ENCODE results near the gene MOK. TPM values are rescaled to one million over a fixed set of nuclear protein-coding genes. Genes with fewer than 3 reads are reported as not detected.

MOK gene
- total RNA-seq, 1 donor from 2014 or later: 6.5 TPM

DNA sequence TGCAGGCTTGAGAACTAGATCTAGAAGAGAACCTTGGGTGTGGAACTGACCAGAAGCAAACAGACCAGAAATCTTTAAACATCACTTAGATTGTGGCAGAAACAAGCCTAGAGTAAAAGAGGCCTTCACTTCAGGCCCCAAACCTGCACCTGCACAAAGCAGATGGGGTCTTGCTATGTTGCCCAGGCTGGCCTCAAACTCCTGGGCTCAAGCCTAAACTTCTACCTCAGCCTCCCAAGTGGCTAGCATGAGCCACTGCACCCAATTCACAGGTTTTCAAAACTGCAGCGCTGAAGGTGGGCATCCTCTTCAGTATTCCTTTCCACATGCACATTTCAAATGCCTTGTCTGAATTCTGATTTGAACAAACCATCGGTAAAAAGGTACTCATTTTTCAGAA, 19.9 kb downstream of the MOK start:
- H3K9me3 Mint-ChIP-seq (ENCODE audit: unreplicated experiment): no peaks in the 10 kb centered on the region
- no peaks in the 10 kb centered on the region for H3K4me1 Mint-ChIP-seq (ENCODE audit: low read depth, unreplicated experiment)
- no peak overlapping the region for H3K27ac Mint-ChIP-seq (ENCODE audit: unreplicated experiment)
- TF ChIP-seq, protein P1, sequence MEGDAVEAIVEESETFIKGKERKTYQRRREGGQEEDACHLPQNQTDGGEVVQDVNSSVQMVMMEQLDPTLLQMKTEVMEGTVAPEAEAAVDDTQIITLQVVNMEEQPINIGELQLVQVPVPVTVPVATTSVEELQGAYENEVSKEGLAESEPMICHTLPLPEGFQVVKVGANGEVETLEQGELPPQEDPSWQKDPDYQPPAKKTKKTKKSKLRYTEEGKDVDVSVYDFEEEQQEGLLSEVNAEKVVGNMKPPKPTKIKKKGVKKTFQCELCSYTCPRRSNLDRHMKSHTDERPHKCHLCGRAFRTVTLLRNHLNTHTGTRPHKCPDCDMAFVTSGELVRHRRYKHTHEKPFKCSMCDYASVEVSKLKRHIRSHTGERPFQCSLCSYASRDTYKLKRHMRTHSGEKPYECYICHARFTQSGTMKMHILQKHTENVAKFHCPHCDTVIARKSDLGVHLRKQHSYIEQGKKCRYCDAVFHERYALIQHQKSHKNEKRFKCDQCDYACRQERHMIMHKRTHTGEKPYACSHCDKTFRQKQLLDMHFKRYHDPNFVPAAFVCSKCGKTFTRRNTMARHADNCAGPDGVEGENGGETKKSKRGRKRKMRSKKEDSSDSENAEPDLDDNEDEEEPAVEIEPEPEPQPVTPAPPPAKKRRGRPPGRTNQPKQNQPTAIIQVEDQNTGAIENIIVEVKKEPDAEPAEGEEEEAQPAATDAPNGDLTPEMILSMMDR (IDR thresholded peaks at IDR 0.05; ENCODE audit: partially characterized antibody, unreplicated experiment): no peak
- no peaks in the 10 kb centered on the region for H3K27me3 Mint-ChIP-seq (ENCODE audit: unreplicated experiment)
- H3K4me3 Mint-ChIP-seq (ENCODE audit: unreplicated experiment): no peak overlapping the region
- no peak for DNase-seq
- no peaks in the 10 kb centered on the region for H3K36me3 Mint-ChIP-seq (ENCODE audit: unreplicated experiment)

DNA sequence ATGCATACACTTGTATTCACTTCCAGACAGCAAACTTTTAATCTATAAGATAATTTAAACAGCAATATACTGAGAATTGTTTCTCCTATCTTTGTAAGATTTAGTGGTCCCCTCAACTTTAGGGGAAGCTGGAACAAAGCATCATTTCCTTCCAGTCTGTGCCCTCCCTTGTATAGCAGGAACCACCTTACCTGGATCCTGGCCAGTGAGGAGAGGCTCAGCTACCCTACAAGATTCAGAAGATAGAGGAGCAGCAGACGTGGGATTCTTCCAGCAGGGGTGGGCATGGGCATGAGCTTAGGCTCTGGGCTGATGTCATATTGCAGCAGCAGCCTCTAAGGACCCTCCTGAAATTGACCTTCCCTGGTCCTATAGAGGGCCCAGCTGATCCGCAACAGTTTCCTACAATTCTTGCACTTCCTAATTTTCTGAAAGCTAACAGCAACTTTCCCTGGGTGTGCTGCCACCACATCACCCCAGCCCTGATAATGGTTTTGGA, 21.3 kb downstream of the MOK start:
- no peak for DNase-seq
- Mint-ChIP-seq H3K27me3 (ENCODE audit: unreplicated experiment) (no peaks in the 10 kb centered on the region), H3K4me3 (ENCODE audit: unreplicated experiment) (no peak overlapping the region), H3K27ac (ENCODE audit: unreplicated experiment) (no peak overlapping the region), H3K36me3 (ENCODE audit: unreplicated experiment) (no peaks in the 10 kb centered on the region), H3K4me1 (ENCODE audit: low read depth, unreplicated experiment) (no peaks in the 10 kb centered on the region), H3K9me3 (ENCODE audit: unreplicated experiment) (no peaks in the 10 kb centered on the region)
- TF ChIP-seq, protein P1 (IDR thresholded peaks at IDR 0.05; ENCODE audit: partially characterized antibody, unreplicated experiment): no peak

GRCh38 chr14:102282751-102283465, 22.1 kb downstream of the MOK start:
- Mint-ChIP-seq H3K36me3 (ENCODE audit: unreplicated experiment) (no peaks in the 10 kb centered on the region), H3K9me3 (ENCODE audit: unreplicated experiment) (no peaks in the 10 kb centered on the region), H3K27me3 (ENCODE audit: unreplicated experiment) (no peaks in the 10 kb centered on the region)

GRCh38 chr14:102280376-102280962, 24.5 kb downstream of the MOK start:
- no peak for DNase-seq
- peaks cover 5% of the 10 kb centered on the region for H3K36me3 Mint-ChIP-seq (ENCODE audit: unreplicated experiment)
- H3K27me3 Mint-ChIP-seq (ENCODE audit: unreplicated experiment): no peaks in the 10 kb centered on the region
- H3K27ac Mint-ChIP-seq (ENCODE audit: unreplicated experiment): no peak overlapping the region
- H3K4me3 Mint-ChIP-seq (ENCODE audit: unreplicated experiment): no peak overlapping the region
- peaks cover 2% of the 10 kb centered on the region for H3K4me1 Mint-ChIP-seq (ENCODE audit: low read depth, unreplicated experiment)
- TF ChIP-seq, protein P1 (IDR thresholded peaks at IDR 0.05; ENCODE audit: partially characterized antibody, unreplicated experiment): no peak
- H3K9me3 Mint-ChIP-seq (ENCODE audit: unreplicated experiment): no peaks in the 10 kb centered on the region

More at GRCh38 chr14:102282751-102283465, 22.1 kb downstream of the MOK start:
- TF ChIP-seq, protein P1 (IDR thresholded peaks at IDR 0.05; ENCODE audit: partially characterized antibody, unreplicated experiment): no peak
- H3K4me1 Mint-ChIP-seq (ENCODE audit: low read depth, unreplicated experiment): peaks cover 2% of the 10 kb centered on the region
- no peak overlapping the region for H3K4me3 Mint-ChIP-seq (ENCODE audit: unreplicated experiment)
- no peak for DNase-seq
- H3K27ac Mint-ChIP-seq (ENCODE audit: unreplicated experiment): no peak overlapping the region

Measured in glutamatergic neuron (in vitro differentiated cells).